ENCODE measurements around the gene UBN2.

The UBN2 gene

GRCh38 chr7:139300390-139300789 lies 69.4 kb downstream of the UBN2 start:
- H3K27ac ChIP-seq (replicated peaks): no peak overlapping the region
- H3K4me3 ChIP-seq (replicated peaks; ENCODE audit: insufficient read depth, low read length): no peak overlapping the region
- no peaks in the 10 kb centered on the region for H3K27me3 ChIP-seq (ENCODE audit: insufficient read depth, poor library complexity, severe bottlenecking)
- DNase-seq (ENCODE audit: low read depth in 1 of 2, low spot score in 1 of 2): no peak
- TF ChIP-seq CTCF (IDR thresholded peaks at IDR 0.05; ENCODE audit: insufficient read depth, low read length) (no peak), REST (IDR thresholded peaks at IDR 0.05; ENCODE audit: insufficient replicate concordance, low read depth) (no peak), POLR2AphosphoS5 (IDR thresholded peaks at IDR 0.05; ENCODE audit: low read depth) (no peak), GABPA (IDR thresholded peaks at IDR 0.05; ENCODE audit: low read depth) (no peak), SPI1 (IDR thresholded peaks at IDR 0.05; ENCODE audit: borderline replicate concordance, low read depth) (no peak)

- Histone ChIP-seq H3K27ac (replicated peaks) (no peak overlapping the region), H3K27me3 (ENCODE audit: insufficient read depth, poor library complexity, severe bottlenecking) (no peaks in the 10 kb centered on the region), H3K4me3 (replicated peaks; ENCODE audit: insufficient read depth, low read length) (no peak overlapping the region)
- DNase-seq (ENCODE audit: low read depth in 1 of 2, low spot score in 1 of 2): no peak
- TF ChIP-seq CTCF (IDR thresholded peaks at IDR 0.05; ENCODE audit: insufficient read depth, low read length): no peak
- TF ChIP-seq REST (IDR thresholded peaks at IDR 0.05; ENCODE audit: insufficient replicate concordance, low read depth): no peak
- no peak for TF ChIP-seq SPI1 (IDR thresholded peaks at IDR 0.05; ENCODE audit: borderline replicate concordance, low read depth)
- TF ChIP-seq GABPA (IDR thresholded peaks at IDR 0.05; ENCODE audit: low read depth): no peak
- TF ChIP-seq POLR2AphosphoS5 (IDR thresholded peaks at IDR 0.05; ENCODE audit: low read depth): no peak
Observed at GRCh38 chr7:139304517-139304916, 73.5 kb downstream of the UBN2 start.

- Histone ChIP-seq H3K27ac (replicated peaks) (no peak overlapping the region), H3K4me3 (replicated peaks; ENCODE audit: insufficient read depth, low read length) (no peak overlapping the region), H3K27me3 (ENCODE audit: insufficient read depth, poor library complexity, severe bottlenecking) (no peaks in the 10 kb centered on the region)
- no peak for DNase-seq (ENCODE audit: low read depth in 1 of 2, low spot score in 1 of 2)
- no peak for TF ChIP-seq REST (IDR thresholded peaks at IDR 0.05; ENCODE audit: insufficient replicate concordance, low read depth)
- no peak for TF ChIP-seq POLR2AphosphoS5 (IDR thresholded peaks at IDR 0.05; ENCODE audit: low read depth)
- no peak for TF ChIP-seq SPI1 (IDR thresholded peaks at IDR 0.05; ENCODE audit: borderline replicate concordance, low read depth)
- no peak for TF ChIP-seq GABPA (IDR thresholded peaks at IDR 0.05; ENCODE audit: low read depth)
- no peak for TF ChIP-seq CTCF (IDR thresholded peaks at IDR 0.05; ENCODE audit: insufficient read depth, low read length)
Observed at GRCh38 chr7:139317939-139318505, 87.0 kb downstream of the UBN2 start.

Measured in HL-60 (cell line).